Adipocyte (in vitro differentiated cells): ENCODE measurements around the gene PLPPR4.
"Not testable (repeated sequence)": the region's sequence is repeated elsewhere in the genome, so short reads cannot be mapped to it uniquely, and the experiment has no call there.

Source experiments
- DNase-seq: peaks from one replicate; pipeline ENCODE4 v3.0.0-alpha.2; 2015; ENCODE audit warnings: low read depth
- H3K27me3 ChIP-seq: replicated peaks from 2 replicates; pipeline ENCODE4 v1.7.0; 2013; ENCODE audit warnings: mild to moderate bottlenecking, low read length, moderate library complexity; ENCODE audit not compliant: control insufficient read depth, insufficient read depth
- H3K36me3 ChIP-seq: 2 replicates; pipeline ENCODE4 v1.7.0; 2013; ENCODE audit warnings: low read length, mild to moderate bottlenecking, moderate library complexity; ENCODE audit not compliant: control insufficient read depth, insufficient read depth, severe bottlenecking
- H3K4me1 ChIP-seq: 2 replicates; pipeline ENCODE4 v1.7.0; 2013; ENCODE audit warnings: mild to moderate bottlenecking, low read length, moderate library complexity; ENCODE audit not compliant: control insufficient read depth, insufficient read depth
- H3K4me3 ChIP-seq: 2 replicates; pipeline ENCODE4 v1.7.0; 2013; ENCODE audit warnings: mild to moderate bottlenecking, low read length, moderate library complexity
- H3K9ac ChIP-seq: 2 replicates; pipeline ENCODE4 v1.7.0; 2013; ENCODE audit warnings: mild to moderate bottlenecking, low read length, moderate library complexity
- H3K9me3 ChIP-seq: 2 replicates; pipeline ENCODE4 v1.7.0; 2013; ENCODE audit warnings: mild to moderate bottlenecking, low read length, moderate library complexity; ENCODE audit not compliant: control insufficient read depth

Gene PLPPR4

GRCh38 chr1:99236756-99237155 is 27.5 kb upstream of the PLPPR4 start:
- no peak for DNase-seq
- no peaks in the 10 kb centered on the region for H3K9me3 ChIP-seq
- H3K27me3 ChIP-seq: no peaks in the 10 kb centered on the region
- H3K4me3 ChIP-seq: no peak overlapping the region
- H3K36me3 ChIP-seq: no peaks in the 10 kb centered on the region
- no peak overlapping the region for H3K9ac ChIP-seq
- no peaks in the 10 kb centered on the region for H3K4me1 ChIP-seq

- H3K36me3 ChIP-seq: no peaks in the 10 kb centered on the region
- H3K9me3 ChIP-seq: no peaks in the 10 kb centered on the region
- no peak overlapping the region for H3K9ac ChIP-seq
- no peaks in the 10 kb centered on the region for H3K4me1 ChIP-seq
- no peaks in the 10 kb centered on the region for H3K27me3 ChIP-seq
- DNase-seq: no peak
- H3K4me3 ChIP-seq: no peak overlapping the region
Measured at GRCh38 chr1:99239690-99240089, 24.6 kb upstream of the PLPPR4 start.

GRCh38 chr1:99240621-99241020 is 23.7 kb upstream of the PLPPR4 start:
- no peak overlapping the region for H3K4me3 ChIP-seq
- no peak overlapping the region for H3K9ac ChIP-seq
- no peak for DNase-seq
- H3K36me3 ChIP-seq: no peaks in the 10 kb centered on the region
- no peaks in the 10 kb centered on the region for H3K4me1 ChIP-seq
- no peaks in the 10 kb centered on the region for H3K9me3 ChIP-seq
- no peaks in the 10 kb centered on the region for H3K27me3 ChIP-seq

- H3K27me3 ChIP-seq: no peaks in the 10 kb centered on the region
- H3K4me3 ChIP-seq: no peak overlapping the region
- H3K4me1 ChIP-seq: no peaks in the 10 kb centered on the region
- H3K9ac ChIP-seq: no peak overlapping the region
- H3K9me3 ChIP-seq: peaks cover 3% of the 10 kb centered on the region
- no peak for DNase-seq
- H3K36me3 ChIP-seq: no peaks in the 10 kb centered on the region
Measured at GRCh38 chr1:99246152-99246551, 18.1 kb upstream of the PLPPR4 start.

GRCh38 chr1:99247199-99247598 is 17.1 kb upstream of the PLPPR4 start:
- Histone ChIP-seq H3K27me3 (no peaks in the 10 kb centered on the region), H3K36me3 (no peaks in the 10 kb centered on the region), H3K4me1 (no peaks in the 10 kb centered on the region), H3K9me3 (peaks cover 3% of the 10 kb centered on the region), H3K9ac (no peak overlapping the region), H3K4me3 (no peak overlapping the region)
- no peak for DNase-seq

GRCh38 chr1:99250728-99251127 is 13.6 kb upstream of the PLPPR4 start:
- DNase-seq: no peak
- peaks cover 3% of the 10 kb centered on the region for H3K9me3 ChIP-seq

GRCh38 chr1:99251308-99251707 is 13.0 kb upstream of the PLPPR4 start:
- no peak for DNase-seq

More at GRCh38 chr1:99250728-99251127, 13.6 kb upstream of the PLPPR4 start:
- H3K36me3 ChIP-seq: no peaks in the 10 kb centered on the region
- no peak overlapping the region for H3K4me3 ChIP-seq
- no peaks in the 10 kb centered on the region for H3K27me3 ChIP-seq
- no peak overlapping the region for H3K9ac ChIP-seq
- no peaks in the 10 kb centered on the region for H3K4me1 ChIP-seq

GRCh38 chr1:99252630-99253029 is 11.7 kb upstream of the PLPPR4 start:
- no peak overlapping the region for H3K9ac ChIP-seq
- no peaks in the 10 kb centered on the region for H3K9me3 ChIP-seq
- DNase-seq: no peak
- no peaks in the 10 kb centered on the region for H3K4me1 ChIP-seq
- no peaks in the 10 kb centered on the region for H3K27me3 ChIP-seq
- no peaks in the 10 kb centered on the region for H3K36me3 ChIP-seq
- H3K4me3 ChIP-seq: no peak overlapping the region

More at GRCh38 chr1:99251308-99251707, 13.0 kb upstream of the PLPPR4 start:
- no peak overlapping the region for H3K4me3 ChIP-seq
- H3K9me3 ChIP-seq: no peaks in the 10 kb centered on the region
- H3K27me3 ChIP-seq: no peaks in the 10 kb centered on the region
- no peaks in the 10 kb centered on the region for H3K4me1 ChIP-seq
- H3K36me3 ChIP-seq: no peaks in the 10 kb centered on the region
- H3K9ac ChIP-seq: no peak overlapping the region

- H3K9ac ChIP-seq, DNase-seq, H3K27me3 ChIP-seq, H3K9me3 ChIP-seq, H3K4me3 ChIP-seq, H3K36me3 ChIP-seq, H3K4me1 ChIP-seq: not testable (repeated sequence)
Measured at GRCh38 chr1:99260402-99260801, 3.9 kb upstream of the PLPPR4 start.

GRCh38 chr1:99265124-99265523 is 832 bp downstream of the PLPPR4 start:
- peak overlapping the region; percentile 83 for H3K4me3 ChIP-seq
- no peaks in the 10 kb centered on the region for H3K9me3 ChIP-seq
- peak overlapping the region; percentile 58 for H3K9ac ChIP-seq
- H3K36me3 ChIP-seq: no peaks in the 10 kb centered on the region
- DNase-seq: no peak
- H3K4me1 ChIP-seq: peaks cover 4% of the 10 kb centered on the region
- H3K27me3 ChIP-seq: peaks cover 8% of the 10 kb centered on the region

- peak; percentile 74 for DNase-seq
- Histone ChIP-seq H3K27me3 (peaks cover 8% of the 10 kb centered on the region), H3K4me3 (no peak overlapping the region)
Measured at GRCh38 chr1:99266726-99267125, 2.4 kb downstream of the PLPPR4 start.

GRCh38 chr1:99268021-99268420 is 3.7 kb downstream of the PLPPR4 start:
- H3K27me3 ChIP-seq: peaks cover 8% of the 10 kb centered on the region
- no peak overlapping the region for H3K4me3 ChIP-seq
- H3K4me1 ChIP-seq: peaks cover 4% of the 10 kb centered on the region
- no peak for DNase-seq
- no peak overlapping the region for H3K9ac ChIP-seq
- H3K36me3 ChIP-seq: no peaks in the 10 kb centered on the region
- H3K9me3 ChIP-seq: peaks cover 6% of the 10 kb centered on the region

More at GRCh38 chr1:99266726-99267125, 2.4 kb downstream of the PLPPR4 start:
- Histone ChIP-seq H3K9ac (no peak overlapping the region), H3K9me3 (no peaks in the 10 kb centered on the region), H3K4me1 (peaks cover 4% of the 10 kb centered on the region), H3K36me3 (no peaks in the 10 kb centered on the region)
